Measurements from ENCODE around the gene IGSF5.
A peak's percentile ranks its signal among the peaks of the same experiment; 100 is the strongest.
"Not testable (repeated sequence)": the region's sequence is repeated elsewhere in the genome, so short reads cannot be mapped to it uniquely, and the experiment has no call there.

Gene IGSF5

GRCh38 chr21:39739531-39739930 lies 5.5 kb upstream of the IGSF5 start:
- not testable (repeated sequence) for FAIRE-seq

DNA sequence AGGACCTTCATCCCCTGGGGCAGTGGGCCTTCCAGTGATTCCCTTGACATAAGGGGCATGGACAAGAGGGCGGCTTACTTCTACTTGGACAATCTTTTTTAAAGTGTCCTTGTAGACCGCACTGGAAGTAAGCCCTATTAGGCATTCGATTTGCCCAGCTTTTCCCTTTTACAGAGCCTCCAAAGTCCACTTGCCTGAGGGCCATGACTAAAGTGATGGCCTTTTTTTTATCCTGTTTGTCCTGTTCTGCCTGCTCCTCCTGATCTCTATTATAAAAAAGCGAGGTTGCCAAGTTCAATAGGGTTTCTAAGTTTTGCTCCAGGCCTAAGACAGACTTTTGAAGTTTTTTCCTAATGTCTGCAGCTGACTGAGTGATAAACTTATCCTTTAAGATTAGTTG lies 2.4 kb upstream of the IGSF5 start:
- not testable (repeated sequence) for FAIRE-seq

- FAIRE-seq = not testable (repeated sequence)
Measured at GRCh38 chr21:39745332-39745731, 349 bp downstream of the IGSF5 start.

DNA sequence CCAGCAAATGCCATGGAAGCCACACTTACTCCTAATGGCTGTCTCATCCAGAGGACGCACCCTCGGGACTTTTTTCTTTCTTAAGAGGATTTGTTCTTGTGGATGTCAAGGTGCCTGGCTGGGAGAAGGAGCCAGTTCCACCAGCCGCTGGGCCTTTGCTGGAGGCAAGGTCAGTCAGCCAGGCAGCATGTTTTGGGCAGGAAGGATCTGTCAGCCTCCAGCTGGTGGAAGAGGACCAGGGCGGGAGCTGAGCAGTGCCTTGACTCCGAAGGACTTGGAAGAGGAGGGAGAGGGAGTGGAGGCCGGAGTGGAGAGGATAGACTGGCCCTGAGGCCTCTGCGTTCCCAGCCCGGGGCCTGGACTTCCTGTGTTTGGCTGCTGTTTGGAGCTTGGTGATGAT lies 5.7 kb downstream of the IGSF5 start:
- no peak for FAIRE-seq

DNA sequence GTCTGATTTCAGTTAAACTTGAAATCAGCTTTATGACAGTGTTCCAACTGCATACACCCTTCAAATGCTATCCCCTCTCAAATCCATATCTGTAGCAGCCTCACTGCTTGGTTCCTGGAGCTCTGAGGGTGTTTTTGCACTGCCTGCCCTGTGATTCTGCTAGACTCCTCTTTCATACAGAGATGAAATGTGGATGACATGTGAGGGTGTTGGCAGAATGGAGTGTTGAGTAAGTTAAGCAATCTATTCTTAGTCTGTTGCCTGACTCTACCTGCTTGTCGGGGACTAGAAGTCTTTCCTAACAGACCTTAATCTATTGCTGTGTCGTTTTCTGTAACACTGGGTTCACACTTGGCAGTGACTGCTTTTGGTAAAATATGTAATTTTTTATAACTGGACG lies 9.8 kb downstream of the IGSF5 start:
- FAIRE-seq = no peak

DNA sequence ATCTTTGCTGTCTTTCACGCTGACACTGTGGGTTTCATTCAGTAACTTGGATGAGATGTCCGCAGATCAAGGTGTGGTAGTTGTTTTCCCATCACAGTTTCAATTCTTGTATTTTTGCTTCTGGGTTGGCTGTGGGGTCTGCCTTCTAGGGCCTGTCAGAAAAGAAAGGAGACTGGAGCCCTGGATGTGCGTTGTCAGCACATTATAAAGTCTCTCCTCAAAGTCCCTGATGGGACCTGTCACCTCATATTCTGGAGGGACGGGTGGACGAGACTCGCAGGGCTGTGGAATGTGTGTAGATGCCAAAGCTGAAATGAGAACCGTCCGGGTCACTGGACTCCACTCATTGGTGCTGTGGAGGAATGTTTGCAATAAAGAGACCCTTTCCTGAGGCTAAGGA lies 11.3 kb downstream of the IGSF5 start:
- FAIRE-seq = no peak

GRCh38 chr21:39763272-39763970 lies 18.4 kb downstream of the IGSF5 start:
- FAIRE-seq = peak; percentile 26

DNA sequence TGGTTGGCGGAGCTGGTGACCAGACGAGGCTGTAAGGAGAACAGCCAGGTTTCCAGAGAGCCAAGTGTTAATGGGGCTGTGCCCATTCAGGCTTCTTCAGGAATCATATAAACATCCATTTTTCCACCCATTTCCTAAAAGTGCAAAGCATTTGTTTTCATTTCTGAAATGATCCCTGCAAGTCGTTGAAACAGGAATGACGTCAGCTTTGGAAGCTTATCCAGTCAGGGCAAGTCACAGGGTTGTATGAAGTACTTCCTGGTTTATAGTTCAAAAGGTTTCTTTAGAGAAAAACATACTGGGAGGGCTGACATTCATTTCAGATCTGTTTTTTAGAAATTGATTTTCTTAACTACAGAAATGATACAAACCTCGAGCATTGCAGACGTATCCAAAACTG lies 29.2 kb downstream of the IGSF5 start:
- no peak for FAIRE-seq

- FAIRE-seq = no peak
Measured at GRCh38 chr21:39775816-39776215, 30.8 kb downstream of the IGSF5 start.

- FAIRE-seq = no peak
Measured at GRCh38 chr21:39776589-39776988, 31.6 kb downstream of the IGSF5 start.

DNA sequence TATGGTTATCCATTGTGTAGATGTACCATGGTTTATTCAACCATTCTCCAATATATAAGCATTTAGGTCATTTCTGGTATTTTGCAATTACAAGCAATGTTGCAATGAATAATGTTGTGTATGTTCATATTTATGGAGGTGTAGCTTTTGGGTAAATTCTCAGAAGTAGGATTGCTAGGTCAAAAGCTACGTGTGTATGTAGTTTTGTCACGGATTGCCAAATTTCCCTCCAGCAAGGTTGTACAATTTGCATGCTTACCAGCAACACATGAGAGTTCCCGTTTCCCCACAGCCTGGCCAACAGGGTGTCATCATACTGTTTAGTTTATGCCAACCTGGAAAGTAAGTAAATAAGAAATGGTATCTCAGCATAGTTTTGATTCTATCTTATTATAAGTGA lies 36.3 kb downstream of the IGSF5 start:
- no peak for FAIRE-seq

- peak; percentile 97 for FAIRE-seq
Measured at GRCh38 chr21:39788383-39788782, 43.4 kb downstream of the IGSF5 start.

- no peak for FAIRE-seq
Measured at GRCh38 chr21:39796466-39796865, 51.5 kb downstream of the IGSF5 start.

DNA sequence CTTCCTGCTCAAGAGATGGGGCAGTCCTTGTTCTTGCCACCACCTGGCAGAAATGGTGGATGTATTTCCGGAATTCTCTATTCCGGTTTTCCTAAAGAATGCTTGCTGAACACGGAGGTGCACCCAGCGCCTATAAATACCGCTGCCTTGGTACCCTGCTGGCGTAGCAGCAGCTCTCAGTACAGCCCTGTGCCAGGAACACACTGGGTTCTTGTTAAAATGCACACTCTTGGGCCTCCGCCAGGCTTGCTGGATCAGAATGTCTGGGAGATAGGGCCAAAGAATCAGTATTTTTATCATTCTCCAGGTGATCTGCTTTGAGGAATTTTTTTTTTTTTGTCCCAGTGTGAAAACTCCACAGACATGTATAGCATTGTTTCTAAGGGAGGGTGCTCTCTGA lies 54.2 kb downstream of the IGSF5 start:
- FAIRE-seq = no peak

- no peak for FAIRE-seq
Measured at GRCh38 chr21:39800311-39800710, 55.3 kb downstream of the IGSF5 start.

DNA sequence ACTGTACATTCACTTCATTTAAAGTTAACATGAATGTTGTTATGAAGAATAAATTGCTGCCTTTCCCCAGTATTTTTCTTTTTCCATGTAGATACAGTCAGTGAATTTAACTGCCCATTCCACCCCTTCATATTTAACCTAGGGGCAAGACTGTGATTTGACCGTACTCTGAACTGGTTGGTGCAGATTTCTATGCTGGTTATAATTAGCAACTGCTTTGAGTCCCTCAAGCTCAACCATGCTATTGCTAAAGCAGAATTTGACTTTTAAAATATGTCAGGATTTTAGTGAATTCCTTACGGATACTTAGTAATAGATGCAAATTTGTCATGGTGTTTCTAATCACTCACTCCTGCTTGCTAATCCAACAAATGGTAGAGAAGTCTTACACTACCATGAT lies 57.2 kb downstream of the IGSF5 start:
- no peak for FAIRE-seq

GRCh38 chr21:39803393-39803792 lies 58.4 kb downstream of the IGSF5 start:
- no peak for FAIRE-seq

- no peak for FAIRE-seq
Measured at GRCh38 chr21:39804240-39804639, 59.3 kb downstream of the IGSF5 start.

- no peak for FAIRE-seq
Measured at GRCh38 chr21:39805983-39806382, 61.0 kb downstream of the IGSF5 start.

DNA sequence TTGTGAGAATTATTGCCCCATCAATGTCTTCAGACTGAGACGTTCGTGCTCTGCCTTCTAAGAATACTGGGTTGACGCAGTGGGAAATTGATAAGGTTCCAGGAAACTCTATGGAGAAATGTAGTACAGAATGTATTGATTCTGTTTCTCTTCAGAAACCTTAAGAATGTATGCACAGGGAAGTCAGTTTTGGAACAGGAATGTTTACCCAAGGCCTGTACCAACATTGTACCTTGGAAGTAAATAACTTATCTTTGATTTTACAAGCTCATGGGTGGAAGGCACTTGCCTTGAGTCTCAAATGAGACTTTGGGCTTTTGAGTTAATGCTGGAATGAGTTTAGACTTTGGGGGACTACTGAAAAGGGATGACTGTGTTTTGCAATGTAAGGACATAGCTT lies 62.8 kb downstream of the IGSF5 start:
- FAIRE-seq = no peak

DNA sequence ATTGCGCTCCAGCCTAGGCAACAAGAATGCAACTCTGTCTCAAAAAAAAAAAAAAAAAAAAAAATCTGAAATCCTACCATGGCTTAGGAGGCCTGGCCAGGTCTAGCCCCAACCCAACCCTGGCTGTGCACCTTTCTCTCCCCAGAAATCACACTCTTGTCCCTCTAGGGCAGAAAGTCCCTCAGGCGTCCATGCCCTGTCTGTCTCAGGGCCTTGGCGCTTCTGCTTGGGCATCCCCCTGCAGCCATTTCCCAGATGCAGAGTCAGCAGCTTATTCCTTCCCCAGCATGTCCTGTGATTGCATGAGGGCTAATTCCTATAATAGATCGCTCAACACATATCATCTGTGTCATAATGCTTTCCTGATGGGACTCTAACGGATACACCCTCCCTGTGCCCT lies 65.0 kb downstream of the IGSF5 start:
- no peak for FAIRE-seq

- FAIRE-seq = no peak
Measured at GRCh38 chr21:39812983-39813382, 68.0 kb downstream of the IGSF5 start.

DNA sequence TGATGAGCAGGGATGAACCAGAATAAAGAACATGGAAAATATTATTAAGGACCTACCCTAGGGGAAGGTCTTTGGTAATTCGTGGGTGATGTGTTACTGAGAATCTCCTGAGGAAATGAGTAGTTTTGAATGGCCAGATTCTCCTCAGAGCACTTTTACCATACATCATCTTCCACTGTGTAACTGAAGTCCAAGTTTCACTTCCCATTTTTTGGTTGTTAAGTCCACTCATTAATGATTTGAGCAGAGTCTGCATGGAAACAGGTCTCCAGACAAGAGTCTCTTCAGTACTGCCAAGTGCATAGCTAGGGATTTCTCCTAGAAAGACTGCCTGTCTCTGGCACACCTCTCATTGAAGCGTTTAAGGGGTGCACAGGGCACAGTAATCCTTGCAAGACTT lies 73.6 kb downstream of the IGSF5 start:
- no peak for FAIRE-seq

DNA sequence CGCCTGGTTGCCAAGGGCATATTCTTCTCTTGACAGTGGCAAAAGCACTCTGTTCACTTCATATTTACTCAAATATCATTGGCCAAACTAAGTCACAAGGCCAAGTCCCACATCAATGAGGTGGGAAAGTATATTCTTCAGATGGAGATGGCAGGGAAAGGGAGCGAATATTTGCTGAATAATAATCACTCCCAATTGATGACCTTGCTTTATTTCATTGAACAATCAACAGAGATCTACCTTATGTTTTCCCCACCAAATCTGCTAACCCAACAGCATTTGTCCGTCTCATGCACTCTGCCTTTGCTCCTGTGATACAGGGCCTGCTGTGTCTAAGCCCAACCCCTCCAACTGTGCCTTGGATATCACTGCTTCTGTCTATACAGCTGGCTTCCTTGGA lies 77.1 kb downstream of the IGSF5 start:
- FAIRE-seq = no peak

- no peak for FAIRE-seq
Measured at GRCh38 chr21:39825250-39825649, 80.3 kb downstream of the IGSF5 start.

All from endometrium (tissue), 2 donors.